Hematopoietic multipotent progenitor cell treated with erythropoietin and hydrocortisone succinate and interleukin-3 and kit ligand, for 15 days (in vitro differentiated cells): Measurements from ENCODE around the gene MALAT1.
"Not testable (repeated sequence)": the region's sequence is repeated elsewhere in the genome, so short reads cannot be mapped to it uniquely, and the experiment has no call there.

Source experiments
- DNase-seq: peaks from one replicate; pipeline ENCODE4 v3.0.0-alpha.2; 2015; ENCODE audit warnings: low spot score

Gene MALAT1

DNA sequence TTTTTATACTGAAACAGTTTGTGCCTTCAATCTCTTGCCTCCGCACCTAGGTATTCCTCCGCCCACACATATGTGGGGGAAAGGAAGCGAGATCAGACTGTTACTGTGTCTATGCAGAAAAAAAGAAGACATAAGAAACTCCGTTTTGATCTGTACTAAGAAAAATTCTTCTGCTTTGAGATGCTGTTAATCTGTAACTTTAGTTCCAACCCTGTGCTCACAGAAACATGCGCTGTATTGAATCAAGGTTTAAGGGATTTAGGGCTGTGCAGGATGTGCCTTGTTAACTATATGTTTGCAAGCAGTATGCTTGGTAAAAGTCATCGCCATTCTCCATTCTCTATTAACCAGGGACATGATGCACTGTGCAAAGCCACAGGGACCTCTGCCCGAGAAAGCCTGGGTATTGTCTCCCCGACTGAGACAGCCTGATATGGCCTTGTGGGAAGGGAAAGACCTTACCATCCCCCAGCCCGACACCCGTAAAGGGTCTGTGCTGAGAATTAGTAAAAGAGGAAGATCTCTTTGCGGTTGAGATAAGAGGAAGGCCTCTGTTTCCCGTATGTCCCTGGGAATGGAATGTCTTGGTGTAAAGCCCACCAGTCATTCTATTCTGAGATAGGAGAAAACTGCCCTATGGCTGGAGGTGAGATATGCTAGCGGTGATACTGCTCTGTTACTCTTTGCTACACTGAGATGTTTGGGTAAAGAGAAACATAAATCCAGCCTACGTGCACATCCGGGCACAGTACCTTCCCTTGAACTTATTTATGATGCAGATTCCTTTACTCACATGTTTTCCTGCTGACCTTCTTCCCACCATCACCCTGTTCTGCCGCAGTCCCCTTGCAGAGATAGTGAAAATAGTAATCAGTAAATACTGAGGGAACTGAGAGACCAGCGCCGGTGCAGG is 24.1 kb downstream of the MALAT1 start:
- DNase-seq, result not testable (repeated sequence)

DNA sequence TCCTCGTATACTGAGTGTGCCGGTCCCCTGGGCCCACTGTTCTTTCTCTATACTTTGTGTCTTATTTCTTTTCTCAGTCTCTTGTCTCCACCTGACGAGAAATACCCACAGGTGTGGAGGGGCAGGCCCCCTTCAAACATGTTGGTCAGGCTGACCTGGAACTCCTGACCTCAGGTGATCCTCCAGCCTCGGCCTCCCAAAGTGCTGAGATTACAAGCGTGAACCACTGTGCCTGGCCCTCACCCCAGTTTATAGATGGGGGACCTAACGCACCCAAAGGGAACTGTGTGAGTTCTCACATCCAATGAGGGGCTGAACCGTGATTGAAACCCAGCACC is 24.8 kb downstream of the MALAT1 start:
- not testable (repeated sequence) for DNase-seq

DNA sequence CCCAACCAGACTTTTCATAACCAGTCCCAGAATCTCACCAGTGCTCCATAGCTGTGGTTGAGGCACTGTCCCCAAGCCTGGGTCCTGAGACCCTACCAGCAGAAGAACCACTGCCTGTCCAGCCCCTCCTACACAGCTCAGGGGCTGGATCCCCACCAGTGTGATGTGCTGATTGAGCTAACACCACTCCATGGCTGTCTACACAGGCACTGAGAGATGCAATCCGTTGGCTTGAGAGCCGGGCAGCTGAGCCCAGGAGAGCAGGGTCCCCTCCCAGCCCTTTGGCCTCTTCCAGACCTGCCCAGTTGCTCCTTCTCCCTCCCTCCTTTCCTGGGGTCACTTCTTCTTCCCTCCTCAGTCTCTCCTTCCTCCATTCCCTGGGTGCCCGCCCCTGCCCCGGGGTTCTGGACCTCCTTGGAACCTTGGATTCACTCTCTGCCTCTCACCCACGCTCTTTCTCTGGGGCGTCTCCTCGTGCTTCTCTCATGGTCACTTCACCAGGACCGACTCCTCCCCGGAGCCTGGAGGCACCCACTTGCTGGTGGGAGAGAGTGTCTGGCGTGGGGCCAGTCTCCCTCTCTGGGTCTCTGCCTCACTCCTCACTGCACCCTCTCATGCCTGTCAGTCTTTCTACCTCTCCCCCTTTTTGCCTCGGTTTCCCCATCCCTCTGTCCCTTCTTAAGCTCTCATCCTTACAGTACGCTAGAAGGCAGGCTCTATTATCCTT is 25.3 kb downstream of the MALAT1 start:
- no peak for DNase-seq

DNA sequence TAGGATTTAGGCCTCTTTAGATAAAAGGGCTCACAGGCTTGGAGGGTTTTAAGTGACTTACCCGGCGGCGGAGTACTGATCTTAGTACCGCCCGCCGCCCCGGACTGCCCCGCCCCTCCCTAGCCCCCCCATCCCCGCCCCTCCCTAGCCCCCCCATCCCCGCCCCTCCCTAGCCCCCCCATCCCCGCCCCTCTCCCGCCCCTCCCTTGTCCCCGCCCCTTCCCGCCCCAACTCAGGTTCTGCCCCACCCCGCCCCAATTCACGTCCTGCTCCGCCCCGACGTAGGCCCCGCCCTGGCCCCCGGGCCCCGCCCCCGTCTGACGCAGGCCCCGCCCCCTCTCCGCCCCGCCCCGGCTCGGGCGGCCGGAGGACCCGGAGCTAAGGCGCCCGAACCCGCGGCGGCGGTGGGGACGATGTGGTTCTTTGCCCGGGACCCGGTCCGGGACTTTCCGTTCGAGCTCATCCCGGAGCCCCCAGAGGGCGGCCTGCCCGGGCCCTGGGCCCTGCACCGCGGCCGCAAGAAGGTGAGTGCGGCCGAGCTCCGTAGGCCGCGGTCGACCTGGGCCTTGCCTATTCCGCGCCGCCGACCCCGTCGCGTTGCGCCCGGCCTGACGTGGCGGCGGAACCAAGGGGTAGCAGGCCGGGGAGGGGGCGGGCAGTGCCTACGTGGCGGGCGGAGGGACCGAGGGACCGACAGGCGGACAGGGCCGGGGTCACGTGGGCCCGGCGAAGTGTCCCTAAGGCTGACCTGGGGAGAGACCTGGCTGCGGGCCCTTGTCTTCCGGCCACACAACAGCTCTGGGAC is 26.1 kb downstream of the MALAT1 start, which contains the start of gene SCYL1:
Gene SCYL1, plus strand, starts transcription at position 343 of the 805 bp plus-strand sequence. Its CDS starts 71 bp downstream, at position 414.
- DNase-seq, result peak; percentile 82

DNA sequence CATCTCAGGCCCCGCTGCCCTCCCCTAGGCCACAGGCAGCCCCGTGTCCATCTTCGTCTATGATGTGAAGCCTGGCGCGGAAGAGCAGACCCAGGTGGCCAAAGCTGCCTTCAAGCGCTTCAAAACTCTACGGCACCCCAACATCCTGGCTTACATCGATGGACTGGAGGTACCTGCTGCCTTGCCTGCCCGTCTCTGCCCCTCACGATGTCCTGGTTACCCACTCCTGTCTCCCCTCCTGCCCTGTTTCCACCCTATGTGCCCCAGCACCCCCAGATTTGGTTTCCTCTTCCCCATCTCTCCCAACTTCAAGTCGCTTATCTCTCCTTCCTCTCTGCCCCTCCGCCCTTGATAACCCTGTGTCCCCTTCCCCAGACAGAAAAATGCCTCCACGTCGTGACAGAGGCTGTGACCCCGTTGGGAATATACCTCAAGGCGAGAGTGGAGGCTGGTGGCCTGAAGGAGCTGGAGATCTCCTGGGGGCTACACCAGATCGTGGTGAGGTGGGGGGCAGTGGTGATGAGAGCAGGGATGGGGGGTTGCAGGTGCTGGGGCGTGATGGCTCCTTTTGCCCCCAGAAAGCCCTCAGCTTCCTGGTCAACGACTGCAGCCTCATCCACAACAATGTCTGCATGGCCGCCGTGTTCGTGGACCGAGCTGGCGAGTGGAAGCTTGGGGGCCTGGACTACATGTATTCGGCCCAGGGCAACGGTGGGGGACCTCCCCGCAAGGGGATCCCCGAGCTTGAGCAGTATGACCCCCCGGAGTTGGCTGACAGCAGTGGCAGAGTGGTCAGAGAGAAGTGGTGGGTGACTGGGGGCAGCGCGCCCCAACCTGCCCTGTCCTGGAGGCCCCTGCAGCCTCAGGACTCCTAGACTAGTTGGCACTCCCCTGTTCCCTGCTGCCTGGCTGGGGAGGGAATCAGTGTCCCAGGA is 27.0 kb downstream of the MALAT1 start:
- no peak for DNase-seq

DNA sequence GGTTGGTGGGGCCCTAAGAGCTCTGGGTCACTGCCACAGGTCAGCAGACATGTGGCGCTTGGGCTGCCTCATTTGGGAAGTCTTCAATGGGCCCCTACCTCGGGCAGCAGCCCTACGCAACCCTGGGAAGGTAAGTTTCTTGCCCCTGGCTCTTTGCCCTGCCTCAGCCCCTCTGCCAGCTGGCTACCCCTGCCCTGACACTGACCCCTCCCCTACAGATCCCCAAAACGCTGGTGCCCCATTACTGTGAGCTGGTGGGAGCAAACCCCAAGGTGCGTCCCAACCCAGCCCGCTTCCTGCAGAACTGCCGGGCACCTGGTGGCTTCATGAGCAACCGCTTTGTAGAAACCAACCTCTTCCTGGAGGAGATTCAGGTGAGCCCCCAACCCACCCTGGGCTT is 27.9 kb downstream of the MALAT1 start:
- DNase-seq, result no peak

DNA sequence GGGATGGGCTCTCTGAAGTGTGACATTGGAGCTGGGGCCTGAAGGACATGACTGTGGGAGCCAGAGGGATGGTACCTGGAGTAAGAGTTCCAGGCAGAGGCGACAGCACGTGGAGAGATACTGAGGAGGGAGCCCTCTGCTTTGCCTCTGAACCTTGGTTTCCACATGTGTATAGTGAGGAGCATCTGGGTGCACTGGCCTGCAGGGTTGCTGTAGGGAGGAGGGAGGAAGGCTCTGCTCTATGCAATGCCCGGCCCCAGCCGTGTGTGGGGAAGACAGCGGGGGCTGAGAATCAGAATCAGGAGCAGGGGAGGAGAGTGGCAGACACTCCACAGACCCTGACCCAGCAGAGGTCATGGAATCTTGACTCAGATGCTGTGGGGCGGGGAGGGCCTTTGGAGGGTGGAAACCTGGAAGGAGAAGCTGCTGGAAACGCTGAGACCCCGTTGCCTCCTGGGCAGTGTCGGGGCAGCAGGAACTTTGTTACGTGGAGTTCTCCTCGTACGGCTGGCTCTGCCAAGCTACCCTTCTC is 30.0 kb downstream of the MALAT1 start:
- DNase-seq, result no peak

DNA sequence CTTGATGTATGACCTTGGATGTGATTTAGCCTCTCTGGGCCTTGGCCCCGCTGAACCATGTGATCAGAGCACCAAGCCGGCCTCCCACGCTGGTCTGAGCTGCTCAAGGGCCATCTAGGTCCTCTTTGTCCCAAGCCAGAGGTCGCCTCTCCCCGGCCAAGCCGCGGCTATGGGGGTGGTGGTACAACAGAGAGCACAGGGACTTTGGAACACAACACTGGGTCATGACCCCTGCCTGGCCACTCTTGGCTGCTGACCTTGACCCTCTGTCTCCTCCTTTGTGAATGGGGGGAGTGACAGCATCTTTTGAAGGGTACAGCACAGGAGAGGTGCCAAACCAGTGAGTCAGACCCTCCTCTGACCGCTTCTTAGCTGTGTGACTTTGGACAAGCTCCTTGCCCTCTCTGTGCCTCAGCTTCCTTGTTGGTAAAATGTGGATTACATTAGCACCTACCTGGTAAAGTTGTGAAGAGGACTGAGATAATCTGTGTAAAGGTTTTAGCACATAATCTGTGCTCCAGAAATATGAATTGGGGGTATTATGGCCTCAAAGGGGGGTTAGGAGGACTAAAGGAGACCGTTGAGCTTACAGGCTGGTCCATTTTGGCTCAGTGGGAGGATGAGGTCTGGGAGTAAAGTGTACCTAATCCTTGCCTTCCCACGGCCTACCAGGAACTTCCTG is 30.8 kb downstream of the MALAT1 start:
- no peak for DNase-seq

DNA sequence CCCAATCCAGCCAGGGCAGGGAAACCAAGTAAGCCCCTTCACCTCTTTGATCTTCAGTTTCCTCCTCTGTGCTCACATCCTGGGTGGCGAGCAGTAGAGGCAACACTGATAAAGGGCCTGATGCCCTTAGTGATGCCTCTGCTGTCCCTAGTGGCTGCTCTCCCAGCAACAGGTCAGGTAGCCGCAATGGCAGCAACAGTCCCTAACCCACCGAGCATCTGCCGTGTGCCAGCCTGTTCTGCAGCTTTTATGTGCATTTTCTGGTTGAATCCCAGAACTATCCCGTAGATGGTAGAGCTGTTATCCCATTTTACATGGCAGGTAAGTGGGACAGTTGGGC is 31.3 kb downstream of the MALAT1 start:
- peak; percentile 45 for DNase-seq

DNA sequence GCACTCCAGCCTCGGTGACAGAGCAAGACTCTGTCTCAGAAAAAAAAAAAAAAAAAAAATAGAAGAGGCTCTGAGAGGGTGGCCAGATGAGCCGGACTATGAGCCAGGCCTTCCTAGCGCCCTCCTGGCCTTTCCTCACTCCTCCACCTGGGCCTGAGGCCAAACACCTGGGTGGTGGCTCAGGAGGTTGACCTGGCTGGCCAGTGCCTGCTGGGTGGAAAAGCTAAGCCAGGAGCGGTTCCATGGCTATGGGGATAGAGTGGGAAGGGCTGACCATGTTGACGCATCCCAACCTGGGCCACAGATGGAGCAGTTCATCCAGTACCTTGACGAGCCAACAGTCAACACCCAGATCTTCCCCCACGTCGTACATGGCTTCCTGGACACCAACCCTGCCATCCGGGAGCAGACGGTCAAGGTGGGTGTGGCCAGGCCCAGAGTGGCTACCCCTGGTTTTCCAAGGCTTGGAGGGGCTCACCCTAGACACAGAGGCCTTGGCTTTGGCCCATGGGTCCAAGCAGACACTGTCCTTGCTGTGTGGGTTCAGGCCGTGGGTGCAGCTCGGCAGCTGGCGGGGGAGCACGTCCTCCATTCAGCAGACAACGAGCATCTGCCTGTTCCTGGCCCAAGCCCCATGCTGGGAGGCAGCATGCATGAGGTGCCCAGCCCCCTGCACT is 33.7 kb downstream of the MALAT1 start:
- DNase-seq, result no peak

DNA sequence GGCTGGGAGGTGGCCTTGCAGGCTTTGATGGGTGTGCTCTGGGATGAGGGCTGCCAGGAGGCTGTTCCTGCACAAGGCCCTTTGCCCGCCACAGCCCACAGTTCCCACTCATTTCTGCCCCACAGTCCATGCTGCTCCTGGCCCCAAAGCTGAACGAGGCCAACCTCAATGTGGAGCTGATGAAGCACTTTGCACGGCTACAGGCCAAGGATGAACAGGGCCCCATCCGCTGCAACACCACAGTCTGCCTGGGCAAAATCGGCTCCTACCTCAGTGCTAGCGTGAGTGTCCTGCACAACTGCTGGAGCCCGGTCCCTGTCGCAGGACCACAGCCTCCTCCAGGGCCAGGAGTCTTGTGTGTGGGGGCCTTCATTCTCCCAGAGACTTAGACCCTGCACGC is 36.3 kb downstream of the MALAT1 start:
- no peak for DNase-seq

DNA sequence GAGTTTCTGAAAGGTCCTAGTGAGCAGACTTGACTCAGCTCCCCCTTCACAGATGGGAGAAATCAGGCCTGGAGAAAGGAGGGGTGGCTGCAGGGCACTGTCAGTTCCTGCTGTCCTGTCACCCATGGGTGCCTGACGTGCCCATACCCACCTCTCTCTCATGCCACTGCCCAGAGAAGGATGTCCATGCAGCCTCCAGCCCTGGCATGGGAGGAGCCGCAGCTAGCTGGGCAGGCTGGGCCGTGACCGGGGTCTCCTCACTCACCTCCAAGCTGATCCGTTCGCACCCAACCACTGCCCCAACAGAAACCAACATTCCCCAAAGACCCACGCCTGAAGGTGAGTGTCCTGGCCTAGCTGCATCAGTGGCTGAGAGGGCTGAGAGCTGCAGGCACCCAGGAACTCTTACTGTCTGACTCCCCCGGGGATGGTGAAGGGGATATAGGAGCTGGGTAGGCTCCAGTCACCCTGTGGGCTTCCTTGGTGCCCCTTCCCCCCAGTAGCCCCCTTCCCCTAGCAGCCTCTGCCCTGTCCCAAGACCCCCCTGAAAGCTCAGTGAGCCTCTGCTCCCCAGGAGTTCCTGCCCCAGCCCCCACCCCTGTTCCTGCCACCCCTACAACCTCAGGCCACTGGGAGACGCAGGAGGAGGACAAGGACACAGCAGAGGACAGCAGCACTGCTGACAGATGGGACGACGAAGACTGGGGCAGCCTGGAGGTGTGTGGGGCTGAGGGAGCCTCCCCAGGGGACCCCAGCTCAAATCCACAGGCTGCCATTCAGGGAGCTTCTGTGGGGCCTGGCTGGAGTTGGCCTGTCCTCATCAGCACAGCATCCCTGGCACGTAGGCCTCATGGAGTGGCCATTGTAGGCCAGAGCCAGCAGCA is 37.8 kb downstream of the MALAT1 start:
- no peak for DNase-seq

DNA sequence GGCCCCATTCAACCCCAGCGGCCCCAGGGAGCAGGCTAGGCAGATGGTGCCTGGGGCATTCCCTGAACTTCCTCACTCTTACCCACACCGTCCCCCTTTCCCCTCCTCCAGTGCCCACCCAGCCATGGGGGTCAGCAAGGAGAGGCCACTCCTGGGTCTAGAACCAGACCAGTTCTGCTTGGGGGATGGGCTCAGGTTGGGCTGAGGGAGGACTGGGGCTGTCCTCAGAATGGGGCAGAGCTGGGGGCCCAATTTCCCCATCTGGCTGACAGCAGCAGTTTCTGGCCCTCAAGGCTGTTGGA is 38.4 kb downstream of the MALAT1 start:
- no peak for DNase-seq

DNA sequence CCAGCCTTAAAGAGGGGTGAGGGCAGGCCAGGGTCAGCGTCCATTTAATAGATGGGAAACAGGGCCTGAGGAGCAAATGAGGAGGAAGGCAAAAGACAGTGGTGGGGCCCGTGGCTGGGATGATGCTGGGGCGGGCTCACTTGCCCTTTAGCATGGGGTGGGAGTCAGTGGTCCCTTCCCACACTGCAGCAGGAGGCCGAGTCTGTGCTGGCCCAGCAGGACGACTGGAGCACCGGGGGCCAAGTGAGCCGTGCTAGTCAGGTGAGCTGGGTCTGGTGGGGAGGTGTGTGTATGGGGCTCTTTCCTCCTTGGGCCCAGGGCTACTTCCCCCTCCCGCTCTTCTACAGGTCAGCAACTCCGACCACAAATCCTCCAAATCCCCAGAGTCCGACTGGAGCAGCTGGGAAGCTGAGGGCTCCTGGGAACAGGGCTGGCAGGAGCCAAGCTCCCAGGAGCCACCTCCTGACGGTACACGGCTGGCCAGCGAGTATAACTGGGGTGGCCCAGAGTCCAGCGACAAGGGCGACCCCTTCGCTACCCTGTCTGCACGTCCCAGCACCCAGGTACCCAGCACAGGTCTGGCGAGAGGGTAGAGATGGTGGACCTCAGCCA is 38.9 kb downstream of the MALAT1 start:
- no peak for DNase-seq

DNA sequence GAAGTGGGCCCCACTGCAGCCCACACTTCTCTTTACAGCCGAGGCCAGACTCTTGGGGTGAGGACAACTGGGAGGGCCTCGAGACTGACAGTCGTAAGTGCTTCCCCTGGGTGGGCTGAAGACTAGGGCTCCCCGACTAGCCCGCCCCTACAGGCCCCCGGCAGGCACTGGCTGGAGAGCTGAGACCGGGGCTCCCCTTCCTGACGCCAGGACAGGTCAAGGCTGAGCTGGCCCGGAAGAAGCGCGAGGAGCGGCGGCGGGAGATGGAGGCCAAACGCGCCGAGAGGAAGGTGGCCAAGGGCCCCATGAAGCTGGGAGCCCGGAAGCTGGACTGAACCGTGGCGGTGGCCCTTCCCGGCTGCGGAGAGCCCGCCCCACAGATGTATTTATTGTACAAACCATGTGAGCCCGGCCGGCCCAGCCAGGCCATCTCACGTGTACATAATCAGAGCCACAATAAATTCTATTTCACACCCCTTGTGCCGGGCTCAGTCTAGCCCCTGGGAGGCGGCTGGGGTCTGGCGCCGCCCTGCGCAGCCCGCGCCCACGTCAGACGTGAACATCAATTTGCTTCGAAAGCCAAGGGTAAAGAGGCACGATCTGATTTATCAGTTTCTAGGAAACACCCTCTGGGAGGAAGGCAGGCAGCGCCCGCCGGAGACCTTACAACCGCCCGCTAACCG is 39.5 kb downstream of the MALAT1 start:
- no peak for DNase-seq

DNA sequence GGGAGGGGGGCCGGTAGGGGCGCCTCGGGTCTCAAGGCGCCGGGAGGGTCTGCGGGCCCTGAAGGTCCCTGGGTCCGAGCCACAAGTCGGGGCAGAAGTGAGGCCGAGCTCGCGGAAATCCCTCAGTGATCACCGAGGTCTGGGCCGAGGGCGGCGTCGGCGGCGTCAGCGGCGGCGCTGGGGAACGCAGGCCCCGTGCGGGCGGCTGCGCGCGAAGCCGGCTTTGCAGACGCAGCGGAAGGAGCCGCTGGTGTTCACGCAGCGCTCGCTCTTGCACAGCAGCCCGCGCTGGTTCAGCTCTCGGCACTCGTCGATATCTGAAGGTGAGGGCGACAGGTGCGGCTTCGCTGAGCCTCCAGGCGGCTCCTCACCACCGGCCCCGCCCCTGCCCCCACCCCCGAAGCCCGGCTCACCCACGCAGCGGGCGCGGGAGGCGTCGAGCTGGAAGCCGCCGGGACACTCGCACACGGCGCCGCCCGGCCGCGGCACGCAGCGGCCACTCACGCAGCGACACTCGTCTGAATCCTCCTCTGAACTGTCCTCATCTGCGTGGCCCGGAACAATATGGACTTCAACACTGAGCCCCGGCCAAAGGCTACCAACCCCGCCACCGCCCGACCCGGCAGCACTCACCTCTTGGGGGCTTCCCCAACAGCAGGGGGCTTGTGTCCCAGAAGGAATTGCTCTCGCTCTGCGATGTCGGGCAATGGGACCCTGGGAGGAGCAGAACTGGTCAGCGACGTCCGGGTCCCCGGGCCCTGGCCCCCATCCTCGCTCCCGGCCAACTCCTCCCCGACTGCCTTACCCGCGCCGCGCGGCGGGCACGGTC is 40.3 kb downstream of the MALAT1 start:
- DNase-seq, result no peak

DNA sequence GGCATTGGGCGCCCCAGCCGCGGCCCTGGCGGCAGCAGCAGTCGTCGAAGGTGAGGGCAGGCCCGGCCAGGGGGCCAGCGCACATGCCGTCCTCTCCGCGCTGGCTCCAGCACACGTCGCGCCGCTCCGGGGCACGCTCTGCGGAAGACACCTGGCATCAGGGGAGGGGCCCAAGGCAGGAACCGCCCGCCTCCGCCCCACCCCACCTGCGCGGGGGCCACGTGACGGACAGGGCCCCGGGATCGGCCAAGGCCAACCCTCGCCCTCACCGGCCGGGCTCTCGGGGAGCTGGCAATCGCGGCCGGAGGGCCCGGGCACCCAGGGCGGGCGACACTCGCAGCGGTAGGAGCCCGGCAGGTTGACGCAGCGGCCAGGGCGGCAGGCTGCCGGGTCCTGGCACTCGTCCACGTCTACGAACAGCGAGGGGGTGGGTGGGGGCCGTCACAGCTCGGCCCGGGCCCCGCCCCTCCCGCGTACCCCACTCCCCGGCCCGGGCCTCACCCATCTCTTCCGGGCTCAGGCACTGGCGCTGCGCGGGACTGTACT is 41.0 kb downstream of the MALAT1 start:
- DNase-seq, result no peak
